Activated CD4-positive, alpha-beta T cell treated with anti-CD3 and anti-CD28 coated beads, Interleukin-2, amount 10 ng/mL, durations not matched to agents 24 days and 14 days (primary cell): Measurements from ENCODE around the gene NUP54. TPM values are rescaled to one million over a fixed set of nuclear protein-coding genes. Genes with fewer than 3 reads are reported as not detected.

ENCODE experiments used
- DNase-seq: peaks from one replicate; pipeline ENCODE4 v3.0.0; 2022
- H3K27ac Mint-ChIP-seq: one replicate; pipeline ENCODE4 v1.8.0; 2022; ENCODE audit warnings: mild to moderate bottlenecking, mixed read lengths
- H3K27me3 Mint-ChIP-seq: one replicate; pipeline ENCODE4 v1.8.0; 2022; ENCODE audit warnings: mixed read lengths
- H3K36me3 Mint-ChIP-seq: one replicate; pipeline ENCODE4 v1.8.0; 2022; ENCODE audit warnings: low read depth, mild to moderate bottlenecking, mixed read lengths
- H3K4me1 Mint-ChIP-seq: one replicate; pipeline ENCODE4 v1.8.0; 2021; ENCODE audit warnings: mixed read lengths
- H3K4me3 Mint-ChIP-seq: one replicate; pipeline ENCODE4 v1.8.0; 2022; ENCODE audit warnings: mild to moderate bottlenecking, moderate library complexity, mixed read lengths
- H3K9me3 Mint-ChIP-seq: one replicate; pipeline ENCODE4 v1.8.0; 2021; ENCODE audit warnings: mixed read lengths
- intact Hi-C: fragments of 100-400 bp; cut with micrococcal nuclease; formaldehyde crosslinking; loops from one replicate; pipeline ENCODE4 v1.15.1; 2023
- total RNA-seq: library from RNA; stranded (reverse); gene quantifications from 2 replicates; pipeline ENCODE4 v1.2.3, GENCODE V29; 2022

The NUP54 gene, protein sequence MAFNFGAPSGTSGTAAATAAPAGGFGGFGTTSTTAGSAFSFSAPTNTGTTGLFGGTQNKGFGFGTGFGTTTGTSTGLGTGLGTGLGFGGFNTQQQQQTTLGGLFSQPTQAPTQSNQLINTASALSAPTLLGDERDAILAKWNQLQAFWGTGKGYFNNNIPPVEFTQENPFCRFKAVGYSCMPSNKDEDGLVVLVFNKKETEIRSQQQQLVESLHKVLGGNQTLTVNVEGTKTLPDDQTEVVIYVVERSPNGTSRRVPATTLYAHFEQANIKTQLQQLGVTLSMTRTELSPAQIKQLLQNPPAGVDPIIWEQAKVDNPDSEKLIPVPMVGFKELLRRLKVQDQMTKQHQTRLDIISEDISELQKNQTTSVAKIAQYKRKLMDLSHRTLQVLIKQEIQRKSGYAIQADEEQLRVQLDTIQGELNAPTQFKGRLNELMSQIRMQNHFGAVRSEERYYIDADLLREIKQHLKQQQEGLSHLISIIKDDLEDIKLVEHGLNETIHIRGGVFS
- total RNA-seq = 72.6 and 75.1 TPM in 2 replicates

DNA sequence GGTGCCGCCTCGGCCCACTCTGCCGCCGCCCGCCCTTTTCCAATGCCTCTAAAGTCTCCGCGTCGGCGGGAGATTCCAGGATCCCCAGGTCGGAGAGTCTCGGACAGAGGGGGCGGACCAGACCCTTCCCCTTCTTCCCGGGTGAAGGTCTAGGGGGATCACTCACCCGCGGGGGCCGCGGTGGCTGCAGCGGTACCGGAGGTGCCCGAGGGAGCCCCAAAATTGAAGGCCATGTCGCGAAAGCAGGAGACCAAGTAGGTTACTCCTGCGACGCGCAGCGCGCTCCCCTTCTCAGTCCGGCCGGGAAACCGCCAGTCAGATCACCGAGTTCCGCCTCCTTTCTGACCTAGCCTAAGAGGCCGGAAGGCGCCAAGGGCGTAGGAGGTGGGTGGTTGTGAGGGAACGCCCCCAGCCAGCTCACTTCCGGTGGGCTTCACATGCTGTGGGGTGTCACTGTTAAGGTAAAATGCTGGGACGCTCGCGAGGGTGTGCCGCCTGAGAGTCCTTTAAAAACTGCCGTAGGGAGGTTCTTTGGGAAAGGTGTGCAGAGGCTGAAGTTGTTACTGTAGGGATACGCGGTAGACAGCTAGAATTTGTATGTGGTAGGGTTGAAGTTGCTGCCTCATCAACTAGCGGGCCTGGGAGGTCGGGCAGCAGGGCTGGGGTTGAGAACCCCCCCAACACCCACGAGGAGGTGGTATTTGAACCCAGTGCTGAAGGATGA lies at the start of gene NUP54:
Gene NUP54 (minus strand): TSS at position 256 of the 724 bp plus-strand sequence. CDS start 23 bp downstream, at position 233.
- intact Hi-C loops = loop anchor here (1.0 to 5.0 kb wide), 9 partner anchors 66 to 1009 kb away; partner anchors contain the start of genes CCNG2, CCNI, G3BP2 and RCHY1
- H3K36me3 Mint-ChIP-seq = peaks cover 13% of the 10 kb centered on the region
- peaks cover 1% of the 10 kb centered on the region for H3K27me3 Mint-ChIP-seq
- peak within 1 kb of the TSS; percentile 92 for H3K27ac Mint-ChIP-seq
- peak within 1 kb of the TSS; percentile 95 for H3K4me3 Mint-ChIP-seq
- peak; percentile 99 for DNase-seq
- peaks cover 29% of the 10 kb centered on the region for H3K4me1 Mint-ChIP-seq
- H3K9me3 Mint-ChIP-seq = no peaks in the 10 kb centered on the region

DNA sequence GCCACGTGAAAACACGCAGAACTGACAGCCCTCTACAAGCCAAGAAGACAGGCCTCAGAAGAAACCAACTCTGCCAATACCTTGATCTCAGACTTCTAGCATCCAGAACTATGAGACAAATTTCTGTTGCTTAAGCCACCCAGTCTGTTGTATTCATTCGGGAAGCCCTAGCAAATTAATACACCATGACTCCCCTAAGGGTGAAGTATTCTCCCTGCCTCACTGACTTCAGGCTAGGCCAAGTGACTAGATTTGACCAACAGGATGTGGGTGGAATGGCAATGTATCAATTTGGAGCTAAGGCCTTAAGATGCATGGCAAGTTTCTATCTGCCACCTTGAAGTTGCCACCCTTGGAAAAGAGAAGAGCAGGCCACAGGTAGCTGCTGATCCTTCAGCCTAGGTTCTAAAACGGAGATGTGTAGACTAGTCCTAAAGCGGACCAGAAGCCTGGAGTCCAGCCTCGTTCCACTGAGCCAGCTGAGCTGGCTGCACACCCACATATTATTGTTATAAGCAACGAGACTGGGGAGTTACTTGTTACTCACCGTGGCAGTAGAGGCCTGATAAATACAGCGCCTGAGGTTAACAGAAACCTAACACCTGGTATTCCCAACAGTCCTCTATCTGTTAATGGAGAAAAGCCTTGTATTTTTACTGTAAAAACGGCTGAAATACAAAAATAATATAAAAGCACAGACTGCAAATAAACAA lies 49.0 kb upstream of the NUP54 start:
- Mint-ChIP-seq H3K27me3 (no peaks in the 10 kb centered on the region), H3K4me3 (no peak overlapping the region), H3K4me1 (peaks cover 24% of the 10 kb centered on the region), H3K36me3 (peaks cover 14% of the 10 kb centered on the region), H3K27ac (no peak overlapping the region), H3K9me3 (peaks cover 5% of the 10 kb centered on the region)
- intact Hi-C loops = loop anchor here (5.0 kb wide), 1 partner anchor 105 kb away; no protein-coding TSS in a partner anchor
- no peak for DNase-seq

DNA sequence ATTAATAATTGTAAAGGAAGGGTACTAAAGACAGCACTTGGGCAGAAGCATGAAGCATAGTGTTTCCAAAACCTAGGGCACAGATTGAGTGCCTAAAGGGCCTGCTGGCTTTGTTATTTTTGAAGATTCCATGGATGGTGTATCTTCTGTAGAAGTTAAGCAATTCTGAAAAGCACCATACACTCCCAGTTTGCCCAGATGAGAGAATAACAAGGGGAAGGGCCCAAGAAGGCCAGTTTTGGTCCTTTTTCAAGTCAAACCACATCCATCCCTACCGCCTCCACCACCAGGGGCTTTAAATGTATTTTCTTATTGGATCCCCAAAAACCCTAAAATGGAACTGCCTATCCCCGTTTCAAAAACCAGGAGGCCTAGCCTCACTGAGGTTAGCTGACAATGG lies 48.2 kb upstream of the NUP54 start:
- intact Hi-C loops = loop anchor here (5.0 kb wide), 1 partner anchor 106 kb away; no protein-coding TSS in a partner anchor
- peaks cover 24% of the 10 kb centered on the region for H3K4me1 Mint-ChIP-seq
- peaks cover 10% of the 10 kb centered on the region for H3K9me3 Mint-ChIP-seq
- H3K27me3 Mint-ChIP-seq = no peaks in the 10 kb centered on the region
- no peak for DNase-seq
- H3K27ac Mint-ChIP-seq = no peak overlapping the region
- peaks cover 18% of the 10 kb centered on the region for H3K36me3 Mint-ChIP-seq
- H3K4me3 Mint-ChIP-seq = no peak overlapping the region

DNA sequence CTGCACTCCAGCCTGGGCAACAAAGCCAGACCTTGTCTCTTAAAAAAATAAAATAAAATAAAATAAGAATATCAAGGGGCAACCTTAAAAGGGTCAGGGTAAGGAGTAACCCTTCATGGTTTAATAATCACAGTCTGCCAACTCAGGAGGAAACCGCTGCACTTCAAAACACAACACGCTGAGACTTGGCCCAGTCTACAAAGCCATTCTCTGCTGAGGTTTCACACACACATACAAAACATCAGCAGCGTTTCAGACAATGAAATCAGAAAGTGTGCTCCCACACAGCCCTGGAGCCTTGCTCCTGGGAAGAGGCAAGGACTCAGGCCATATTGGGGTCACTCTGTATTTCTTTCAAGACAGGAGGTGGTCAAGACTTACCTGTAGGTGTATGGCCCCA lies 47.1 kb upstream of the NUP54 start:
- intact Hi-C loops = loop anchor here (5.0 kb wide), 1 partner anchor 107 kb away; no protein-coding TSS in a partner anchor
- Mint-ChIP-seq H3K27ac (no peak overlapping the region), H3K4me3 (no peak overlapping the region), H3K36me3 (peaks cover 20% of the 10 kb centered on the region), H3K27me3 (no peaks in the 10 kb centered on the region), H3K4me1 (peaks cover 24% of the 10 kb centered on the region), H3K9me3 (peaks cover 12% of the 10 kb centered on the region)
- no peak for DNase-seq

DNA sequence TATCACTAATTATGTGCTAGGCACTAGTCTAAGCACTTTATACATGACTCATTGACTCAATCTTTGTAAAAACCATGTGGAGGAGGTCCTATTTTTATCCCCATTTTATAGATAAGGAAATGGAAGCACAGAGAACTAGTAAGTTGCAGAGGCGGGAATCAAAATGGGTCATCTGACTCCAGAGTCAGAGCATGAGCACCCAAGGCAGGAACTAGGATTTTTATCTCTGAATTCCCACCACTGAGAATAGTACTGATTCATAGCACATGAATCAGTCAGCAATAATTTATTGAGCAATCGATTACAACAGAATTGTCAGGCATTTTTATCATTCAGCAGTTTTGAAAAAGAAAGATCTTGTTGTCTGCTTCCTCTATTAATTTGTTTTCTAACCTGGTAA lies 46.1 kb upstream of the NUP54 start:
- intact Hi-C loops = no loop called here
- Mint-ChIP-seq H3K9me3 (peaks cover 12% of the 10 kb centered on the region), H3K27ac (no peak overlapping the region), H3K27me3 (no peaks in the 10 kb centered on the region), H3K4me3 (no peak overlapping the region), H3K4me1 (peaks cover 21% of the 10 kb centered on the region), H3K36me3 (peaks cover 23% of the 10 kb centered on the region)
- DNase-seq = no peak

DNA sequence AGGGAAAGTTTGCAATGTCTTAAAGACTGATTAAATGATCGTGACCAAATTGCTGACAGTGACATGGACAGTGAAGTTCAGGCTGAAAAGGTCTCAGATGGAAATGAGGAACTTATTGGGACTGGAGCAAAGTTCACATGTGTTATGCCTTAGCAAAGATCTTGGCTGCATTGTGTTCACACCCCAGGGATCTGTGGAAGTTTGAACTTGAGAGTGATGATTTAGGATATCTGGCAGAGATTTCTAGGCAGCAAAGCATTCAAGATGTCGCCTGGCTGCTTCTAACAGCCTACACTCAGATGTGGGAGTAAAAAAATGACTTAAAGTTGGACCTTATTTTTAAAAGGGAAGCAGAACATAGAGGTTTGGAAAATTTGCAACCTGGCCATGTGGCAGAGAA lies 44.0 kb upstream of the NUP54 start:
- DNase-seq = no peak
- no peak overlapping the region for H3K27ac Mint-ChIP-seq
- H3K36me3 Mint-ChIP-seq = peaks cover 23% of the 10 kb centered on the region
- intact Hi-C loops = no loop called here
- H3K27me3 Mint-ChIP-seq = no peaks in the 10 kb centered on the region
- H3K4me3 Mint-ChIP-seq = no peak overlapping the region
- peaks cover 6% of the 10 kb centered on the region for H3K4me1 Mint-ChIP-seq
- H3K9me3 Mint-ChIP-seq = peaks cover 12% of the 10 kb centered on the region

DNA sequence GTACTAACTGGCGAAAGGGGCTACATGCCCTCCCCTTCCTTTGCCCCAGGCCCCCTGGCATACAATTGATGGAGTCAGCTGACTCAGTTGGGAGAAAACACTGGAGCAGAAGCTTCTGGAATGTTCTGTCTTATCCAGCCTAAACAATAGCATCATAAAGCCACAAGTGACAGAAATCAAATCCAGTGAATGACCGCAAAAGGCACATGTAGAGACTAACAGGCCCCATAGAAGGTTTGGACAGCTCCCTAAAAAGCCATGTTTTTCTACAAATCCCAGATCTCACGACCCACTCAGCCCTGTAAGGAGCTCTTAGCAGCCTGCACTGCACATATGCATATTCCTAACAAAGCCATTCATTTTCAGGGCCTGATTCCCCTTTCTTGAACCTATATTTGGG lies 40.4 kb upstream of the NUP54 start:
- H3K27me3 Mint-ChIP-seq = no peaks in the 10 kb centered on the region
- no peak overlapping the region for H3K4me3 Mint-ChIP-seq
- H3K4me1 Mint-ChIP-seq = no peaks in the 10 kb centered on the region
- peaks cover 9% of the 10 kb centered on the region for H3K9me3 Mint-ChIP-seq
- DNase-seq = no peak
- no peak overlapping the region for H3K27ac Mint-ChIP-seq
- intact Hi-C loops = no loop called here
- H3K36me3 Mint-ChIP-seq = peaks cover 14% of the 10 kb centered on the region

DNA sequence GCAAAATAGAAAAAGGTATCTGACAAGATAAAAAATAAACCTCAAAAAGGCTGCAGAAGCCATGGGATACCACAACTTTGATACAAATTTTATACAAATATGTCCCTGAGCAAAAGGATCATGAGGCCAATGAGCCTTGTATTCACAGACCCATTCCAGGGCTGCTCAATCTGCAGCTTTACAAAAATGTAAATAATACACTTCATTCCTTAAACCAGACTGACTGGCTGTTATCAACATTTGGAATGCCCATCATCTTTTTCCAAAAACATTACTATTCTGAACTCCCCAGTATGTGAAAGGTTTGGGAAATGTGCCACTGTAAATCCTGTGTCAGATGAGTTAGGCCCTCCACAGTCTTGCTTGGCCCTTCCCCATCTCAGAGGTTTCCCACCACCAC lies 40.0 kb upstream of the NUP54 start:
- intact Hi-C loops = no loop called here
- no peak overlapping the region for H3K4me3 Mint-ChIP-seq
- H3K9me3 Mint-ChIP-seq = peaks cover 9% of the 10 kb centered on the region
- H3K27me3 Mint-ChIP-seq = no peaks in the 10 kb centered on the region
- no peak for DNase-seq
- peaks cover 13% of the 10 kb centered on the region for H3K36me3 Mint-ChIP-seq
- H3K27ac Mint-ChIP-seq = no peak overlapping the region
- H3K4me1 Mint-ChIP-seq = no peaks in the 10 kb centered on the region

DNA sequence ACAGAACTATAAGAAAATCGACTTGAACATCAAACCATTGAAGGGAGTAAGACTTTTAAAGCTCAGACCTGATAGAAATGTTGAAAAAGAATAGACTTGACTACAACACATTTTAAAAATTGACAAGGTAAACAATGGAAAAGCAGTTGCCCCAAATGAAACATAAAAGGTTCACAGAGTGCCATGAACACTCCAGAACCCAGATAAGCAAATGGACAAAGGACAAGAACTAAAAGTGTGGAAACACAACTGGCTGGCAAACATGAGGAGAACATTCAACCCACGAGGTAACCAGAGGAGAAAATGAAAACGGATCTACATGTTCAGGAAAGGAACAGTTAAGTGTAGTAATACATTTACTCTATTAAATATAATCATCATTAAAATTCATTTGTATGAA lies 39.0 kb upstream of the NUP54 start:
- intact Hi-C loops = no loop called here
- Mint-ChIP-seq H3K4me1 (no peaks in the 10 kb centered on the region), H3K9me3 (peaks cover 7% of the 10 kb centered on the region), H3K27me3 (no peaks in the 10 kb centered on the region), H3K27ac (no peak overlapping the region), H3K4me3 (no peak overlapping the region), H3K36me3 (peaks cover 9% of the 10 kb centered on the region)
- DNase-seq = no peak

DNA sequence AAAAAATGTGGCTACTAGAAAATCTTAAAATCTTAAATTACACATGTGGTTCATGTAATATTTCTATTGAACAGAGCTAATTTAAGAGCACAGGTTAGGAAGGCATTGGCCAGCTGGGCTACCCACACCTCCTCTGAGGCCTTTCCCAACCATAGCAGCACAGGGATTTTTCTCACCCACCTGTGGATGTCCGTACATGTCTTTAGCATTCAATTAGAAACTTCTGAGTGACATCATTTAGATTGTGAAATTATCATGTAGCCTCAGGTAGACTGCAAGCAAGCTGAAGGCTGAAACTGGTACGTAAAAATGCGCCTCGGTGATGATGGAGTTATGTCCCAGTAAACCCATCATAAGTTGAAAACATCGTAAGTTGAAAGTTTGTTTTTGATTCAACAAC lies 34.3 kb upstream of the NUP54 start:
- intact Hi-C loops = no loop called here
- Mint-ChIP-seq H3K9me3 (no peaks in the 10 kb centered on the region), H3K36me3 (no peaks in the 10 kb centered on the region), H3K27me3 (no peaks in the 10 kb centered on the region), H3K4me1 (no peaks in the 10 kb centered on the region), H3K27ac (no peak overlapping the region), H3K4me3 (no peak overlapping the region)
- no peak for DNase-seq

DNA sequence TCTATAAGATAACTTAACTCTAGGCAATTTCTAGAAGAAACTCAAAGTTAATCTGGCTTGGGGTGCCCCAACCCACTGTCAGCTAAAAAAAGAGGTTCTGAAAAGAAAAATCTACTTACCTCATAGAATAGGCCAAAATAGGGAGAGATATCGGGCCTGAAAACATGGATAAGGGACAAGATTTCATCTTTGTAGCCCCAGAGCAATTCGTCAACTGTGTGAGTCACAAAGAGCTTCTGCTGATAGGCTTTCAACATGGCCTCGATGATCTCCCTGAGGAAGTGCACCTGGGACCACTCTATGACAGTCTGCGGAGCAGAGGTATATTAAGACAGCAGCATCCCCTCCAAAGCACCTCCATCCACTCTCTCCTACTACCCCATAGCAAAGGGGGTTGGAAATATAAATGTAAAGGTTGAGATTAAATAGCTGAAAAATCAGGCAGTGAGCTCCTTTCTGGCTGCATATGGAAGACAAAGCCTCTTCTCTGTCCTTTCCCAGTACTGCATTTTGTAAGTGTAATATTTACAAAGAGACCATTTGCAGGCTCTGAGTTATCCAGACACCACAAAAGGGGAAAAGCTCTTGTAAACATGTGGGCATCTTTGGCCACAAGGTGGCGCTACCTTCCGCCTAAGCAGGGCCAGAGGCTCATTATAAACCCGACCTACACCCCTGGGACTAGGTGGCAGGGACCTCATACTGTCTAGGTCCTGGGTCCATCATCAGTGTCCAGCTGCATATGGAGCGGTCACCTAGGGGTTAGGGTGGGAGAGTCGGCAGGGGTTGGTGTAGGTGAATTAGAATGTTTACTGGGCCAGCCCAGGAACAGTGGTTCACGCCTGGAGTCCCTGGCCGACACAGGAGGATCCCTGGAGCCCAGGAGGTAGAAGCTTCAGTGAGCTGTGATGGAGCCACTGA lies 31.5 kb upstream of the NUP54 start:
- H3K27me3 Mint-ChIP-seq = no peaks in the 10 kb centered on the region
- H3K27ac Mint-ChIP-seq = no peak overlapping the region
- H3K36me3 Mint-ChIP-seq = no peaks in the 10 kb centered on the region
- DNase-seq = peak; percentile 93
- H3K4me3 Mint-ChIP-seq = no peak overlapping the region
- no peaks in the 10 kb centered on the region for H3K9me3 Mint-ChIP-seq
- no peaks in the 10 kb centered on the region for H3K4me1 Mint-ChIP-seq
- intact Hi-C loops = loop anchor here (1.0 kb wide), 2 partner anchors 199 to 326 kb away; no protein-coding TSS in a partner anchor

DNA sequence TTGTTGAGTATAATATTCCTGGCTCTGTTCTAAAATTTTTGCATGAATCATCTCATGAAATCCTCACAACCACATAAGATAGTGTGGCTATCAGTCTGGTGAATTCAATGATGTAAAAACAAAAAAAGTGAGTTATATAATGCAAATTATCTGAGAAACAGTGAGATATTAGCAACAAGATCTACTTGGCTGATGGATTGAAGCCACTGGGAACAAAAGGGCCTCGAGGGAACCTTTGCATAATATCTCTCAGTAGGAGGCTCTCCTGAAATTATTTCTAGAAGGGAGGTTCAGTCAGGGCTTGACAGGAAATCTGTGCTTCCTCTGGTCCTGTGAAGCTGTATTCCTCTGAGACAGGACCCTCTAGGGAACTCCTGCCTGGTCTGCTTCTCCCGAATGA lies 30.1 kb upstream of the NUP54 start:
- H3K4me1 Mint-ChIP-seq = no peaks in the 10 kb centered on the region
- H3K9me3 Mint-ChIP-seq = no peaks in the 10 kb centered on the region
- DNase-seq = no peak
- H3K4me3 Mint-ChIP-seq = no peak overlapping the region
- H3K27ac Mint-ChIP-seq = no peak overlapping the region
- intact Hi-C loops = no loop called here
- H3K36me3 Mint-ChIP-seq = no peaks in the 10 kb centered on the region
- H3K27me3 Mint-ChIP-seq = no peaks in the 10 kb centered on the region

DNA sequence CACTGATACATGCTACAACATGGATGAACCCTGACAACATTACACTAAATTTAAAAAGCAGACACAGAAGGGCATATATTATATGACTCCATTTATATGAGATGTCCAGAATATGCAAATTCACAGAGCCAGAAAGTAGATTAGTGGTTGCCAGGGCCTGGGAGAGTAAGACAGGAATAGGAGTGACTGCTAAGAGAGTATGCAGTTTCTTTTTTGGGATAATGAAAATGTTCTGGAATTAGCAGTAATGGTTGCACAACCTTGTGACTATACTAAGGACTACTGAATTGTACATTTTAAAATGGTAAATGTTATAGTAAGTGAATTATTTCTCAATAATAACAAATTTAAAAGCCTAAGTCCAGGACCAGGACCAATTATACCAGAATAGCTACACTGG lies 29.5 kb upstream of the NUP54 start:
- Mint-ChIP-seq H3K4me1 (no peaks in the 10 kb centered on the region), H3K9me3 (no peaks in the 10 kb centered on the region), H3K27ac (no peak overlapping the region), H3K4me3 (no peak overlapping the region), H3K36me3 (no peaks in the 10 kb centered on the region), H3K27me3 (no peaks in the 10 kb centered on the region)
- no peak for DNase-seq
- intact Hi-C loops = no loop called here
